HCT116 (cell line): ENCODE results near the gene PRKG1.

Experiments used
- EZH2 ChIP-seq: fragments of 200-600 bp; sonication (generic); IDR thresholded peaks from 2 replicates; pipeline ENCODE4 v1.6.1; 2017; ENCODE audit warnings: antibody characterized with exemption, mixed run types
- REST ChIP-seq: IDR thresholded peaks from 2 replicates; pipeline ENCODE4 v1.6.1; 2012; ENCODE audit warnings: low read depth
- TF ChIP-seq, protein P1 (sequence below): IDR thresholded peaks from 2 replicates; pipeline ENCODE4 v1.6.1; 2011; ENCODE audit warnings: mild to moderate bottlenecking, low read length, moderate library complexity; ENCODE audit not compliant: insufficient replicate concordance; ENCODE audit errors: extremely low read depth
- TF ChIP-seq, protein P2 (sequence below), 3 experiments: fragments of 200-600 bp in 1 of 3; sonication (generic) in 1 of 3; IDR thresholded peaks in 2 of 3; conservative IDR thresholded peaks in 1 of 3; 2 replicates each; pipeline ENCODE4 v1.5.1; 2012 to 2017; ENCODE audit warnings: low read depth in 2 of 3, low read length in 2 of 3, antibody characterized with exemption in 1 of 3, borderline replicate concordance in 1 of 3, control low read depth in 1 of 3, mild to moderate bottlenecking in 1 of 3, mixed read lengths in 1 of 3, mixed run types in 1 of 3, moderate library complexity in 1 of 3; ENCODE audit not compliant: insufficient read depth in 1 of 3

GRCh38 chr10:51654918-51655317 is 580.6 kb downstream of the PRKG1 start:
- TF ChIP-seq, protein P1, sequence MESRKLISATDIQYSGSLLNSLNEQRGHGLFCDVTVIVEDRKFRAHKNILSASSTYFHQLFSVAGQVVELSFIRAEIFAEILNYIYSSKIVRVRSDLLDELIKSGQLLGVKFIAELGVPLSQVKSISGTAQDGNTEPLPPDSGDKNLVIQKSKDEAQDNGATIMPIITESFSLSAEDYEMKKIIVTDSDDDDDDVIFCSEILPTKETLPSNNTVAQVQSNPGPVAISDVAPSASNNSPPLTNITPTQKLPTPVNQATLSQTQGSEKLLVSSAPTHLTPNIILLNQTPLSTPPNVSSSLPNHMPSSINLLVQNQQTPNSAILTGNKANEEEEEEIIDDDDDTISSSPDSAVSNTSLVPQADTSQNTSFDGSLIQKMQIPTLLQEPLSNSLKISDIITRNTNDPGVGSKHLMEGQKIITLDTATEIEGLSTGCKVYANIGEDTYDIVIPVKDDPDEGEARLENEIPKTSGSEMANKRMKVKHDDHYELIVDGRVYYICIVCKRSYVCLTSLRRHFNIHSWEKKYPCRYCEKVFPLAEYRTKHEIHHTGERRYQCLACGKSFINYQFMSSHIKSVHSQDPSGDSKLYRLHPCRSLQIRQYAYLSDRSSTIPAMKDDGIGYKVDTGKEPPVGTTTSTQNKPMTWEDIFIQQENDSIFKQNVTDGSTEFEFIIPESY, result no peak
- TF ChIP-seq, protein P2, sequence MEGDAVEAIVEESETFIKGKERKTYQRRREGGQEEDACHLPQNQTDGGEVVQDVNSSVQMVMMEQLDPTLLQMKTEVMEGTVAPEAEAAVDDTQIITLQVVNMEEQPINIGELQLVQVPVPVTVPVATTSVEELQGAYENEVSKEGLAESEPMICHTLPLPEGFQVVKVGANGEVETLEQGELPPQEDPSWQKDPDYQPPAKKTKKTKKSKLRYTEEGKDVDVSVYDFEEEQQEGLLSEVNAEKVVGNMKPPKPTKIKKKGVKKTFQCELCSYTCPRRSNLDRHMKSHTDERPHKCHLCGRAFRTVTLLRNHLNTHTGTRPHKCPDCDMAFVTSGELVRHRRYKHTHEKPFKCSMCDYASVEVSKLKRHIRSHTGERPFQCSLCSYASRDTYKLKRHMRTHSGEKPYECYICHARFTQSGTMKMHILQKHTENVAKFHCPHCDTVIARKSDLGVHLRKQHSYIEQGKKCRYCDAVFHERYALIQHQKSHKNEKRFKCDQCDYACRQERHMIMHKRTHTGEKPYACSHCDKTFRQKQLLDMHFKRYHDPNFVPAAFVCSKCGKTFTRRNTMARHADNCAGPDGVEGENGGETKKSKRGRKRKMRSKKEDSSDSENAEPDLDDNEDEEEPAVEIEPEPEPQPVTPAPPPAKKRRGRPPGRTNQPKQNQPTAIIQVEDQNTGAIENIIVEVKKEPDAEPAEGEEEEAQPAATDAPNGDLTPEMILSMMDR (IDR thresholded peaks at IDR 0.05 in 2 of 3, conservative IDR thresholded peaks at IDR 0.05 in 1 of 3; ENCODE audit: borderline replicate concordance in 1 of 3, insufficient read depth in 1 of 3, low read depth in 2 of 3, low read length in 2 of 3), result no peak
- no peak for TF ChIP-seq EZH2
- TF ChIP-seq REST, result no peak
